ENCODE results near the gene CCDC88B.
"Not testable (repeated sequence)": the region's sequence is repeated elsewhere in the genome, so short reads cannot be mapped to it uniquely, and the experiment has no call there.

The CCDC88B gene

DNA sequence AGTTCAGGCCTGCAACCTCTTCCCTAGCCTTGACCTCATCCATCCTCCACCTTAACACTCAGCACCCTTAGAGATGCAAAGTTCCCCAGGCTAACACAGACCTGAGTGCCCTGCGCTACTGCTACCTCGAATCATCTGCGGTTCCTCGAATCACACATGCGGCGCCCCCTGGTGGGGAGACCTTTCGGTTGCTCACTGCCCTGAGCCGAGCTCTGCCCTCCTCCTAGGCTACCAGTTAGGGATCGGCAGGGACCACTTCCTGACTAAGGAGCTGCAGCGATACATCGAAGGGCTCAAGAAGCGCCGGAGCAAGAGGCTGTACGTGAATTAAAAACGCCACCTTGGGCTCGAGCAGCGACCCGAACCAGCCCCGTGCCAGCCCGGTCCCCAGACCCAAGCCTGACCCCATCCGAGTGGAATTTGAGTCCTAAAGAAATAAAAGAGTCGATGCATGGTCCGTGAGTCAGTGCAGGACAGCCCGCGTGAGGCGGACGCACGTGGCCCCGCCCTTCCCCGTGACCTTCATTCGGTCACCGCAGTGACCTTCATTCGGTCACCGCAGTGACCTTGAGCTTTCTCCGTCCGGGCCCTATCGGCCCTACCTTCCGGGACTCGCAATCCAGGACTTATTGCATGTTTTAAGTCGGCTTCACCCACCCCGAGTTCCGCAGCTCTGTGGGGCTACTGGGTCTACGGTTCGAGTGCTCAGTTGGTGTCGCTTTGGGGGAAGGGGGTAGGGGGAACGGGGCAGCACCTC, 35.5 kb upstream of the CCDC88B start:
- peak; percentile 76 for DNase-seq (ENCODE audit: low read depth)

GRCh38 chr11:64305075-64305690, 34.8 kb upstream of the CCDC88B start, which contains the start of gene ESRRA:
Gene ESRRA (plus strand): TSS chr11:64305524. CDS start chr11:64307180, 1,656 bp downstream.
- peak; percentile 92 for DNase-seq (ENCODE audit: low read depth)

DNA sequence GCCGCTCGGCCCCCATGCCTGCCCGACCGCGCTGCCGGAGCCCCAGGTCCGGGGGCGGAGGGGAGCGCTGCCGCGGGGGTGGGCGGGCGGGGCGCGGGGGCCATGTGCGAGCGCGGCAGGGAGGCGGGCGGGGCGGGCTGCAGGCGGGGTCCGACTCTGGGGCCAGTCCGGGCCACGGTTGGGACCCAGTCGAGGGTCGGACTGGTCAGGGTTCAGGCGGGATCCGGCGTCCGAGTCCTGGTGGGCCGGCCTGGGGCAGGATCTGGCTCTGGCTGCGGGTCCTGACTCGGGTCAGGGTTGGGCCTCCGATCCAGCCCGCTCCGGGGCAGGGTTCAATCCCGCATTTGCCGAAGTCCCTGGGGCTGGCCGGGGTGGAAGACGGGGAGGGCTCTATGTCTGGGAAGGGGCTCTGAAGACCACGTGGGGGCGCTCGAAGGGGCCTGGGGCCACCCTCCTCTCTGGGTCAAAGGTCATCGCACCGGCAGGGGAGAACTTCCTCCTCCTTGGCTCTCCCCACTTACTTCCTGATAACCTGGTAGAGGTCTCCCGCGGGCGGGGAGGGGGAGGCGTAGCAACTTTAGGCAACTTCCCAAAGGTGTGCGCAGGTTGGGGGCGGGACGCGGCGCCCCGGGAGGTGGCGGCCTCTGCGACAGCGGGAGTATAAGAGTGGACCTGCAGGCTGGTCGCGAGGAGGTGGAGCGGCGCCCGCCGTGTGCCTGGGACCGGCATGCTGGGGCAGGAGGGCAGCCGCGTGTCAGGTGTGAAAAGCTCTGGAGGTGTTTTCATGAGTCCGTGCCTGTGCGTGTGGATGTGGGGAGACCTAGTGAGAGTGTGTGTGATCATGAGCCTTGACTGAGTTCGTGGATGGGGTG, 34.1 kb upstream of the CCDC88B start:
- no peak for DNase-seq (ENCODE audit: low read depth)

DNA sequence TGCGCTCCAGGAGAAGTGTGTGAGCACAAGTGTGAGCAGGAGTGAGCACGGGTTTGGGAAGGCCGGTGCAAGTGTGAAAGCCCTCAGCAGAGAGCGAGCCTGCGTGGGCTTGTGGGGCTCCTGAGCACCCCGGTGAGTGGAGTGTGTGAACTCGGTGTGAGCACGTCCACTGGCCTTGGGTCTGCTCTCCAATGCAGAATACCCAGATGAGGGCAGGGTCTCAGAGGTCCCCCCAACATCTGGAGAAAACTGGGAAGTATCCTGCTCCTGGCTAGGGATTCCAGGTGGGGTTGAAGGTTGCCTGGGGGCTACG, 33.5 kb upstream of the CCDC88B start:
- DNase-seq (ENCODE audit: low read depth): no peak

- no peak for DNase-seq (ENCODE audit: low read depth)
Observed at GRCh38 chr11:64306876-64307622, 33.0 kb upstream of the CCDC88B start.

GRCh38 chr11:64307795-64308194, 32.2 kb upstream of the CCDC88B start:
- not testable (repeated sequence) for DNase-seq (ENCODE audit: low read depth)

DNA sequence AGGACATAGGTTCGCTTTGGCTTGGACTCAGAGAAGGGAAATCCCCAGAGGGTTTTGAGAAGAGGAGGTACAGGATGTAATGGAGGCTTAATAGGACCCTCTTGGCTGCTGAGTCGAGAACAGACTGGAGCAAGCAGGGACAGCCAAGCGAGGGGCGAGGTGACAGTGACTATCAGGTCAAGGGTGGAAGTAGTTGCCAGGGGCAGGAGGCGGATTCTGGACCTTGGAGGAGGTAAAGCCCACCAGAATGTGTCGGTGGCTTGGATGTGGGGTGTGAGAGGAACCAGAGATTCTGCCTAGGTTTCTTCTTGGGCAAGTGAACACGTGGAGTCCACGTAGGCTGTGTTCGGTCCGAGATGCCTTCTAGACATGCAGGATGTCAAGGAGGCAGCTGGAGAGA, 27.1 kb upstream of the CCDC88B start:
- DNase-seq (ENCODE audit: low read depth): no peak

DNA sequence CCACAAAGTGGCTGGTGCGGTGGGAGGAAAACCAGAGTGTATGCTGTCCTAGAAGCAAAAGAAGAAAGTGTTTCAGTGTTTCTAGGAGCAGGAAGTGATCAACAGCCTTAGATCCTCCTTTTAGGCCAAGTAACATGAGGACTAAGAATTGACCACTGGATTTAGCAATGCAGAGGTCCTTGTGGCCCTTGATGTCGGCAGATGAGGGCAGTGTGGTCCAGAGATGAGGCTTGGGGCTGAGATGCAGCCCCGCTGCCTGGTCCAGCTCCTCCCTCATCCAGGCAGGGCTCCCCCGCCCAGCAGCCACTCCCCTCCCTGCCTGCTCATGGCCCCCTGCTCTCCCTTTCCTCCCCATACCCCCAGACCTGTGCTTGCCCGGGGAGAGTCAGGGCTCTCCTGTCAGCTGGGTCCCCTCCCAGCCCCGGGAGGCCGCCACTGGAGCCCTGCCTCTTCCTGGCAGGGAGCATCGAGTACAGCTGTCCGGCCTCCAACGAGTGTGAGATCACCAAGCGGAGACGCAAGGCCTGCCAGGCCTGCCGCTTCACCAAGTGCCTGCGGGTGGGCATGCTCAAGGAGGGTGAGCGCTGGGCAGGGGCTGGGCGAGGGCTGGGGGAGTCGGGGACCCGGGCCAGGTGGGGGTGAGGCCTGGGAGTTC, 26.4 kb upstream of the CCDC88B start:
- no peak for DNase-seq (ENCODE audit: low read depth)

DNA sequence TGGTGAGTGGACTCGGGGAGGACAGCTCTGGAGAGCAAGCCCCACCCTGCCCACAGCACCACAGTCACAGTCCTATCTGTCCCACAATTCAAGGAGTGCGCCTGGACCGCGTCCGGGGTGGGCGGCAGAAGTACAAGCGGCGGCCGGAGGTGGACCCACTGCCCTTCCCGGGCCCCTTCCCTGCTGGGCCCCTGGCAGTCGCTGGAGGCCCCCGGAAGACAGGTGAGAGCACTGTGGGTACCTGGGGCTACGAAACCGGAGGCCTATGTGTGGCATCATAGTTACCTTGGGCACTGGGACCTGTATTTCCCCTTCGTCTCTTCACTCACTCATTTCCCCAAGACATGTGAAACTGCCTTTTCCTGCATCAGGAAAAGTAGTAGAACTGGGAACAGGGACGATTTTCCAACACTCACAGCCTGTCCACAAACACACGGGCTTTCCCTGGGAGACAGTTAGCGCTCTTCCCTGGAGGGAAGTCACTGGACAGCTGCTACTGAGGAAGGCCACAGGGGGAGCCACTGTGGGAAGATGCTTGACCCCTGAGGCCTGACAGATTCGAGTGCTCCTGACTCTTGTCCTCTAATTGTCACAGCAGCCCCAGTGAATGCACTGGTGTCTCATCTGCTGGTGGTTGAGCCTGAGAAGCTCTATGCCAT, 25.7 kb upstream of the CCDC88B start:
- DNase-seq (ENCODE audit: low read depth): no peak

DNA sequence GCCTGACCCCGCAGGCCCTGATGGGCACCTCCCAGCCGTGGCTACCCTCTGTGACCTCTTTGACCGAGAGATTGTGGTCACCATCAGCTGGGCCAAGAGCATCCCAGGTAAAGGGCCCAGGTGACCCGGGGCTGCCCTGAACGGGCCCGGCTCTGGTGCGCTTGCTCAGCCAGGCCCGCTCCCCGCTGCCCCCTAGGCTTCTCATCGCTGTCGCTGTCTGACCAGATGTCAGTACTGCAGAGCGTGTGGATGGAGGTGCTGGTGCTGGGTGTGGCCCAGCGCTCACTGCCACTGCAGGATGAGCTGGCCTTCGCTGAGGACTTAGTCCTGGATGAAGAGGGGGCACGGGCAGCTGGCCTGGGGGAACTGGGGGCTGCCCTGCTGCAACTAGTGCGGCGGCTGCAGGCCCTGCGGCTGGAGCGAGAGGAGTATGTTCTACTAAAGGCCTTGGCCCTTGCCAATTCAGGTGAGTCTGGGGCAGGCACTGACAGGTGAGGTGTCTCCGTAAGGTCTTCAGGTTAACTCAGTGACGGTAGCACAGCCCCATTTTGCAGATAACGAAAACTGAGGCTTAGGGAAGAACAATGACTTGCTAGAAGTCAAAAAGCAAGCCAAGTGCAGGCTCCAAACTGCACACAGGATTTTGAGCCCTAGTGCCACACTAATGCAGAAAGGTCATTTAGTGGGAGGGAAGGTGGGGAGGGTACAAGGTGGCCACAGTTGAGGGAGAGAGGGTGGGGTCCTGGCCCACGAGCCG, 25.0 kb upstream of the CCDC88B start:
- DNase-seq (ENCODE audit: low read depth): no peak

DNA sequence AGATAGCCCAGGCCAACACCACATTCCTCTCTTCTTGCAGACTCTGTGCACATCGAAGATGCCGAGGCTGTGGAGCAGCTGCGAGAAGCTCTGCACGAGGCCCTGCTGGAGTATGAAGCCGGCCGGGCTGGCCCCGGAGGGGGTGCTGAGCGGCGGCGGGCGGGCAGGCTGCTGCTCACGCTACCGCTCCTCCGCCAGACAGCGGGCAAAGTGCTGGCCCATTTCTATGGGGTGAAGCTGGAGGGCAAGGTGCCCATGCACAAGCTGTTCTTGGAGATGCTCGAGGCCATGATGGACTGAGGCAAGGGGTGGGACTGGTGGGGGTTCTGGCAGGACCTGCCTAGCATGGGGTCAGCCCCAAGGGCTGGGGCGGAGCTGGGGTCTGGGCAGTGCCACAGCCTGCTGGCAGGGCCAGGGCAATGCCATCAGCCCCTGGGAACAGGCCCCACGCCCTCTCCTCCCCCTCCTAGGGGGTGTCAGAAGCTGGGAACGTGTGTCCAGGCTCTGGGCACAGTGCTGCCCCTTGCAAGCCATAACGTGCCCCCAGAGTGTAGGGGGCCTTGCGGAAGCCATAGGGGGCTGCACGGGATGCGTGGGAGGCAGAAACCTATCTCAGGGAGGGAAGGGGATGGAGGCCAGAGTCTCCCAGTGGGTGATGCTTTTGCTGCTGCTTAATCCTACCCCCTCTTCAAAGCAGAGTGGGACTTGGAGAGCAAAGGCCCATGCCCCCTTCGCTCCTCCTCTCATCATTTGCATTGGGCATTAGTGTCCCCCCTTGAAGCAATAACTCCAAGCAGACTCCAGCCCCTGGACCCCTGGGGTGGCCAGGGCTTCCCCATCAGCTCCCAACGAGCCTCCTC, 24.1 kb upstream of the CCDC88B start:
- DNase-seq (ENCODE audit: low read depth): not testable (repeated sequence)

- no peak for DNase-seq (ENCODE audit: low read depth)
Observed at GRCh38 chr11:64316672-64317324, 23.2 kb upstream of the CCDC88B start.

- peak; percentile 97 for DNase-seq (ENCODE audit: low read depth)
Observed at GRCh38 chr11:64317325-64317960, 22.6 kb upstream of the CCDC88B start, which contains the start of gene TRMT112. Gene TRMT112 (minus strand): TSS chr11:64317559. CDS start chr11:64317526, 33 bp downstream.

GRCh38 chr11:64317961-64318765, 21.8 kb upstream of the CCDC88B start, which contains the start of gene PRDX5:
Gene PRDX5 (plus strand): TSS chr11:64318121. CDS start chr11:64318216, 95 bp downstream.
- DNase-seq (ENCODE audit: low read depth): peak; percentile 94

GRCh38 chr11:64318766-64319761, 20.9 kb upstream of the CCDC88B start:
- DNase-seq (ENCODE audit: low read depth): no peak

DNA sequence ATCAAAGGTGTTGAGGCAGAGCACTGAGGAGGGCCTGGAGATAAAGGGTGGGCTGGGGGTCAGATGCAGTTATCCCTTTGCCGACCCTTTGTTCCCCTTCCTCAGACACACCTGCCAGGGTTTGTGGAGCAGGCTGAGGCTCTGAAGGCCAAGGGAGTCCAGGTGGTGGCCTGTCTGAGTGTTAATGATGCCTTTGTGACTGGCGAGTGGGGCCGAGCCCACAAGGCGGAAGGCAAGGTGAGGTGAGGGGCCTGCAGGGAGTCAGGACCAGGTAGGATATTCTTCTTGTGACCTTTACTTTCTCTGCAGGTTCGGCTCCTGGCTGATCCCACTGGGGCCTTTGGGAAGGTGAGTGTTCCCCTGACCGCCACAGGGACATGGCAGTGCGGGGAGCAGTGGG, 19.4 kb upstream of the CCDC88B start:
- DNase-seq (ENCODE audit: low read depth): no peak

Data from HS-27A (cell line).